B cell (primary cell): ENCODE measurements around the gene PLEKHG4.

ENCODE experiments used
- EZH2 ChIP-seq: IDR thresholded peaks from 2 replicates; pipeline ENCODE4 v1.6.1; 2012; ENCODE audit warnings: borderline replicate concordance, low read depth, mild to moderate bottlenecking, moderate library complexity, low read length; ENCODE audit not compliant: insufficient read depth, poor library complexity, severe bottlenecking
- TF ChIP-seq, protein P1 (sequence below): fragments of 200-600 bp; IDR thresholded peaks from one replicate; pipeline ENCODE4 v1.8.0; 2022; ENCODE audit warnings: antibody characterized with exemption, mild to moderate bottlenecking

DNA sequence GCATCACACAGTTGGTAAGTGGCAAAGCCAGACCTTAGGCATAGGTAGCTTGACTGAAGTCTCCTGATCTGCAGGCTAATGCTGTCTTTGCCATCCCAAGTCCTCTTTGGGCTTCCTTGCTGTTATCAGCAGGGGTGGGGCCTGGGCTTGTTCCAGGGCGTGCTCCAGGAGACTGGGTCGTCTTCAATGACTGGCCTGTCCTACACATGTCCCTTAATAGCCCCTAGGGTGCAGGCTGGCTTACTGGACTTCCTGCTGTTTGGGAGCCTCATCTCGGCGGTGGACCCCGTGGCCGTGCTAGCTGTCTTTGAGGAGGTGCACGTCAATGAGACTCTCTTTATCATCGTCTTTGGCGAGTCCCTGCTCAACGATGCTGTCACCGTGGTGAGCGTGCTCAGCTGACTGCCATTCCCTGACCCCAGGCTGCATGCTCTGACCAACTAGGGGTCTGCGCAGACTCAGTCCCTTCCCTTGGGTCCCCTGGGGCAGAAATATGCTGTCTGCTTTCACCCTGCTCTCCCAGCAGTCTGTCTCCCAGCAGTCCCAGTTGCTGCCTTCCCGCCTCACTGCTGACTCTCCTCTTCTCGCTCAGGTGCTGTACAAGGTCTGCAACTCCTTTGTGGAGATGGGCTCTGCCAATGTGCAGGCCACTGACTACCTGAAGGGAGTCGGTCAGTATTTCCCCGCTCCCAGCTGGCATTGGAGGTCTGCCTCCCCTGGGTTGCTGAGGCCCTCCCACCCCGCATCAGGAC lies 24.4 kb upstream of the PLEKHG4 start:
- TF ChIP-seq, protein P1, sequence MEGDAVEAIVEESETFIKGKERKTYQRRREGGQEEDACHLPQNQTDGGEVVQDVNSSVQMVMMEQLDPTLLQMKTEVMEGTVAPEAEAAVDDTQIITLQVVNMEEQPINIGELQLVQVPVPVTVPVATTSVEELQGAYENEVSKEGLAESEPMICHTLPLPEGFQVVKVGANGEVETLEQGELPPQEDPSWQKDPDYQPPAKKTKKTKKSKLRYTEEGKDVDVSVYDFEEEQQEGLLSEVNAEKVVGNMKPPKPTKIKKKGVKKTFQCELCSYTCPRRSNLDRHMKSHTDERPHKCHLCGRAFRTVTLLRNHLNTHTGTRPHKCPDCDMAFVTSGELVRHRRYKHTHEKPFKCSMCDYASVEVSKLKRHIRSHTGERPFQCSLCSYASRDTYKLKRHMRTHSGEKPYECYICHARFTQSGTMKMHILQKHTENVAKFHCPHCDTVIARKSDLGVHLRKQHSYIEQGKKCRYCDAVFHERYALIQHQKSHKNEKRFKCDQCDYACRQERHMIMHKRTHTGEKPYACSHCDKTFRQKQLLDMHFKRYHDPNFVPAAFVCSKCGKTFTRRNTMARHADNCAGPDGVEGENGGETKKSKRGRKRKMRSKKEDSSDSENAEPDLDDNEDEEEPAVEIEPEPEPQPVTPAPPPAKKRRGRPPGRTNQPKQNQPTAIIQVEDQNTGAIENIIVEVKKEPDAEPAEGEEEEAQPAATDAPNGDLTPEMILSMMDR: no peak
- TF ChIP-seq EZH2: no peak
